GM18498 (cell line): ENCODE data around the gene MAP4K1.

ENCODE experiments used
- ATAC-seq: cut with Tn5 transposase; IDR thresholded peaks from one replicate; pipeline ENCODE4 v1.9.1; 2021; ENCODE audit warnings: mild to moderate bottlenecking, moderate library complexity; ENCODE audit not compliant: unreplicated experiment

Gene MAP4K1

GRCh38 chr19:38549061-38549460 is 68.7 kb downstream of the MAP4K1 start:
- no peak for ATAC-seq

DNA sequence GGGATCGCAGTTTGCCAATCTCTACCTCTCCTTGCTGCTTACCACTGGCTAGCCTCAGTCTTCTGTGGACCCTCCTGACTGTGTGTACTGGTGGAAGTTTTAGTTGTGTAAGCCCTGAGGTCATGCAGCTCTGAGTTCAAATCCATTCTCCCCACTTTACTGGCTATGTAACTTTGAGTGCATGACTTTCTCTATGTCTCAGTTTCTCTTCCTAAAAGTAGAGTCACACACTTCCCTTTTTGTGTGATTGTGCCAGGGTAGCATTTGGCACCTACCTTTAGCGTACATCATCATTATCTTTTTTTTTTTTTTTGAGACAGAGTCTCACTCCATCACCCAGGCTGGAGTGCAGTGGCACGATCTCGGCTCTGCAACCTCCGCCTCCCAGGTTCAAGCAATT is 70.3 kb downstream of the MAP4K1 start:
- no peak for ATAC-seq

DNA sequence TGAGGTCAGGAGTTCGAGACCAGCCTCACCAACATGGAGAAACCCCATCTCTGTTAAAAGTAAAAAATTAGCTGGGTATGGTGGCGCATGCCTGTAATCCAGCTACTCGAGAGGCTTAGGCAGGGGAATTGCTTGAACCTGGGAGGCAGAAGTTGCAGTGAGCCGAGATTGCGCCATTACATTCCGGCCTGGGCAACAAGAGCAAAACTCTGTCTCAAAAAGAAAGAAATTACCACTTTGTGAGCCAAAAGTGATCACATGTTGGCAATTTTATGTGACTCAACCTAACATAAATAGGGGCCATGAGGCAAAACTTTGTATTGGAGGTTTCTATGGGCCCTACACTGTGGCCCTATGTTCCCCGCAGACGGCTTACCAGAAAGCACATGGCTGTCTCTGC is 72.2 kb downstream of the MAP4K1 start:
- no peak for ATAC-seq

- ATAC-seq: no peak
Observed at GRCh38 chr19:38544569-38545315, 73.0 kb downstream of the MAP4K1 start.

GRCh38 chr19:38543807-38544568 is 73.8 kb downstream of the MAP4K1 start:
- ATAC-seq: no peak

GRCh38 chr19:38543286-38543806 is 74.4 kb downstream of the MAP4K1 start:
- no peak for ATAC-seq

- ATAC-seq: no peak
Observed at GRCh38 chr19:38542040-38542439, 75.7 kb downstream of the MAP4K1 start.

DNA sequence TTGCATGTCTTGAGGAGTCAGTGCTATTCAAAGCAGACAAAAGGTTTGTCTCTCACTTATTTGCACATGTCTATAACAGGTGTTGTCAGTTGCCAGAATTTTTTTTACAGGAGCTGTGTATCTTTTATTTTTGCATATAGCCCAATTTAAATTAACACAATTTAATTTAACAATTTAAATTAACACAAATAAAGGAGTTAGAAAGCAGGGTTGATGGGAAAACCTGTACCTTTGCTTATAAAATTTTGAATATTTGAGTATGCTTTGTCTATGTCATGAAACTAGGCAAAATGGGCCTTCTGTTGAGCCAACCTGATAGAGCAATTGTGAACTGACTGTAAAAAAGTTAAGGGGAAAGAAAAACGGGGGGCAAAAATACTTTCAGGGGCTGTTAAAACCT is 78.0 kb downstream of the MAP4K1 start:
- no peak for ATAC-seq

DNA sequence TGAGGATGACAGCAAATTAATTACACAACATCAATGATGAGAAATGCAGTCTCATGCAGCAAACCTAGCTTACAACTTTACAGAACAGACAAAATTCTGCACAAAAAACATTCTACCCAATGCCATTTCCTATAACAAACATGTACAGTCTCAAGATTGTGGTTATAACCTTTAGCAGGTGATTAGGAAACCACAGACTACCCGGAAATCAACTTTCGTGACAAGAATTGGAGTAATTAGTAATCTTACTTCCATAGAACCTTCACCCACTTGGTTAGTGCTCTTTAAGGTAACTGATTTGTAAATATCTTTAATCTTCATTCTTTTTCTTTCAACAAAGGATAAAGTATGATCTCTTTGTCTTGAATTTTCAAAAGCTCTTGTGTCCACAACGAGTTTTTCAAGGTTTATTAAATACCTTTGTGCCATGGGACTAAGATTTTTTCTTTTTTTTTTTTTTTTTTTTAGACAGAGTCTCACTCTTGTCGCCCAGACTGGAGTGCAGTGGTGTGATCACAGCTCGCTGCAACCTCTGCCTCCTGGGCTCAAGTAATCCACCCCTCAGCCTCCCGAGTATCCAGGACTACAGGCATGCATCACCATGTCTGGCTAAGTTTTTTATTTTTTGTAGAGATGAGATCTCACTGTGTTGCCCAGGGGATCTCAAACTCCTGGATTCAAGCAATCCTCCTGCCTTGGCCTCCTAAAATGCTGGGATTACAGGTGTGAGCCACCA is 78.8 kb downstream of the MAP4K1 start:
- no peak for ATAC-seq

- ATAC-seq: no peak
Observed at GRCh38 chr19:38538386-38538785, 79.4 kb downstream of the MAP4K1 start.
